Natural killer cell (primary cell): ENCODE data around the gene ATP8B2. TPM values are rescaled to one million over a fixed set of nuclear protein-coding genes. Genes with fewer than 3 reads are reported as not detected.

Experiments used
- ATAC-seq, 3 donors: fragments of 150-1000 bp in 2 of 3; fragments of 200-7000 bp in 1 of 3; cut with Tn5 transposase; 1 replicate in 1 of 3; 2 replicates in 2 of 3; pipeline ENCODE4 v1.10.0; 2021; ENCODE audit warnings: mild to moderate bottlenecking in 2 of 3, moderate library complexity in 2 of 3
- DNase-seq, 2 donors: peaks; one replicate each; pipeline versions ENCODE4 v3.0.0 to v3.0.0-alpha.2; 2013 to 2021; ENCODE audit warnings: mixed read lengths in 1 of 2
- H3K27ac ChIP-seq: one replicate; pipeline ENCODE4 v1.5.1; 2013; ENCODE audit warnings: mild to moderate bottlenecking, low read length
- H3K27me3 ChIP-seq: one replicate; pipeline ENCODE4 v1.6.1; 2013; ENCODE audit warnings: low read length; ENCODE audit not compliant: control insufficient read depth, insufficient read depth
- H3K36me3 ChIP-seq: one replicate; pipeline ENCODE4 v1.6.1; 2013; ENCODE audit warnings: low read length; ENCODE audit not compliant: control insufficient read depth, insufficient read depth
- H3K4me1 ChIP-seq: one replicate; pipeline ENCODE4 v1.6.1; 2013; ENCODE audit warnings: low read length; ENCODE audit not compliant: control insufficient read depth, insufficient read depth
- H3K4me3 ChIP-seq: one replicate; pipeline ENCODE4 v1.5.1; 2013; ENCODE audit warnings: low read length
- H3K9me3 ChIP-seq: one replicate; pipeline ENCODE4 v1.6.1; 2013; ENCODE audit warnings: low read length; ENCODE audit not compliant: control insufficient read depth, insufficient read depth
- H3K27ac Mint-ChIP-seq, 2 donors: one replicate each; pipeline ENCODE4 v1.8.0; 2022; ENCODE audit warnings: mild to moderate bottlenecking in 2 of 2, mixed read lengths in 2 of 2, moderate library complexity in 1 of 2
- H3K27me3 Mint-ChIP-seq, 2 donors: one replicate each; pipeline ENCODE4 v1.8.0; 2022; ENCODE audit warnings: low read depth in 2 of 2, mixed read lengths in 2 of 2
- H3K36me3 Mint-ChIP-seq: one replicate; pipeline ENCODE4 v1.8.0; 2022; ENCODE audit warnings: mixed read lengths
- H3K4me1 Mint-ChIP-seq, 2 donors: one replicate each; pipeline ENCODE4 v1.8.0; 2022; ENCODE audit warnings: mixed read lengths in 2 of 2
- H3K4me3 Mint-ChIP-seq: one replicate; pipeline ENCODE4 v1.8.0; 2022; ENCODE audit warnings: mild to moderate bottlenecking, moderate library complexity, mixed read lengths
- H3K9me3 Mint-ChIP-seq, 2 donors: one replicate each; pipeline ENCODE4 v1.8.0; 2022; ENCODE audit warnings: mixed read lengths in 2 of 2
- CTCF ChIP-seq: fragments of 200-600 bp; IDR thresholded peaks from one replicate; pipeline ENCODE4 v1.8.0; 2022; ENCODE audit warnings: antibody characterized with exemption
- WGBS: methylation state at CpG from one replicate; pipeline ENCODE4 v1.1.7; 2013; ENCODE audit warnings: missing lambda C conversion rate; ENCODE audit not compliant: insufficient coverage; 5-methylcytosine and 5-hydroxymethylcytosine counted together
- intact Hi-C: fragments of 100-400 bp; cut with micrococcal nuclease; formaldehyde crosslinking; loops from one replicate; pipeline ENCODE4 v1.14.2; 2022
- total RNA-seq, 4 donors: library from RNA; stranded (reverse); fragments of 120-200 nt in 1 of 4; gene quantifications; one replicate each; pipeline versions ENCODE4 v1.2.3 to v1.2.4, GENCODE V29; 2013 to 2022

ATP8B2 gene
- total RNA-seq, 3 donors from 2014 or later (not counting 1 experiment from before 2014, with no cell fraction given) = 47.8 to 67.5 (median 59.3) TPM

GRCh38 chr1:154386643-154387352 is 61.5 kb downstream of the ATP8B2 start:
- peak overlapping the region in 1 of 2 donors; percentile 69 for H3K27ac Mint-ChIP-seq
- peaks cover 12 to 15% of the 10 kb centered on the region in 2 donors for H3K4me1 Mint-ChIP-seq
- peak in 1 of 2 donors; percentile 86 for DNase-seq
- H3K4me3 Mint-ChIP-seq = peak overlapping the region; percentile 45
- Histone ChIP-seq H3K27ac (peak overlapping the region; percentile 58), H3K36me3 (no peaks in the 10 kb centered on the region), H3K4me3 (no peak overlapping the region), H3K4me1 (peaks cover 18% of the 10 kb centered on the region), H3K9me3 (no peaks in the 10 kb centered on the region), H3K27me3 (no peaks in the 10 kb centered on the region)
- peaks cover 0 to 4% of the 10 kb centered on the region in 2 donors for H3K27me3 Mint-ChIP-seq
- WGBS = 74% methylated on average over 11 of the region's 11 CpGs
- ATAC-seq = peak; percentile 59 to 90 (median 67)
- no peaks in the 10 kb centered on the region for H3K9me3 Mint-ChIP-seq
- H3K36me3 Mint-ChIP-seq = no peaks in the 10 kb centered on the region
- TF ChIP-seq CTCF = no peak
- intact Hi-C loops = no loop called here

DNA sequence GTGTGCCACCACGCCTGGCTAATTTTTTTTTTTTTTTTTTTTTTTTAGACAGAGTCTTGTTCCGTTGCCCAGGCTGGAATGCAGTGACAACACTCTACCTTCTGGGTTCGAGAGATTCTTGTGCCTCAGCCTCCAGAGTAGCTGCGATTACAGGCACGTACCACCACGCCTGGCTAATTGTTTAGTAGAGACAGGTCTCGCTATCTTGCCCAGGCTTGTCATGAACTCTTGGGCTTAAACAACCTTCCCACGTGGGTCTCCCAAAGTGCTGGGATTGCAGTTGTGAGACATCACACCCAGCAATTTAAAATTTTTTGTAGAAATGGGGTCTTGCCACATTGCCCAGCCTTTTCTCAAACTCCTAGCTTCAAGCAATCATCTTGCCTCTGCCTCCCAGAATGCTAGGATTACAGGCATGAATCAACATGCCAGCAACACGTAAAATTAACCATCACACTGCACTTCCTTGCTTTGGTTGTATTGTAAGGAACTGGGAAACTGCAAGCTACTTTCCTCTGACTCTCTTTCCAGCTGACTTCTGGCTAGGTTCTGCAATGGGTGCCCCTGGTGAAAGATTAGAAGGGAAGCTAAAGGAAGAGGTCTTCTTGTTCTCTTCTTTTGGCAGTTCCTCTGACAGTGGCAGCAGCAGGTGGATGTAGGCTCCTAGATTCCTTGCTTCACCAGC is 65.9 kb downstream of the ATP8B2 start:
- H3K36me3 Mint-ChIP-seq = no peaks in the 10 kb centered on the region
- Histone ChIP-seq H3K27me3 (no peaks in the 10 kb centered on the region), H3K27ac (no peak overlapping the region), H3K36me3 (no peaks in the 10 kb centered on the region), H3K9me3 (no peaks in the 10 kb centered on the region), H3K4me1 (peaks cover 5% of the 10 kb centered on the region), H3K4me3 (no peak overlapping the region)
- no peaks in the 10 kb centered on the region for H3K9me3 Mint-ChIP-seq
- 86% methylated on average over 8 of the region's 9 CpGs for WGBS
- intact Hi-C loops = no loop called here
- ATAC-seq (no peak), DNase-seq (no peak)
- peaks cover 0 to 5% of the 10 kb centered on the region in 2 donors for H3K4me1 Mint-ChIP-seq
- no peak for TF ChIP-seq CTCF
- H3K27me3 Mint-ChIP-seq = peaks cover 0 to 7% of the 10 kb centered on the region in 2 donors
- H3K4me3 Mint-ChIP-seq = no peak overlapping the region
- H3K27ac Mint-ChIP-seq = no peak overlapping the region

DNA sequence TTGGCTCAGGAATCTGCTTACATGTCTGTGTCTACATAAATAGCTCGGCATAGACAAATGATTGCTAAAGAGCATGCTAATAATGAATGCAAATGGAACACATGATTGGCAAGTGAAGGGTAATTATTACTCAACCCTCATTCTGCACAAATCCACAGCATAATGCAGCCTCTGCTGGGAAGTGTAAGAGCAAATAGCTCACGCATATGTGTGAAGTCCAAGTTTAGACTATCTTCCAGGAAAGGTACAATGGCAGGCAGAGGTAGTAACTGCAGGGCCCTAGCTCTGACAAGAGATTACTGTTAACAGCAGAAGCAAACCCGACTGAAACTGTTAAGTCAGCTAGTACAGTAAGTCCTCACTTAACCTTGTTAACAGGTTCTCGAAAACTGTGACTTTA is 72.8 kb downstream of the ATP8B2 start:
- ATAC-seq (no peak), DNase-seq (no peak)
- Mint-ChIP-seq H3K9me3 (no peaks in the 10 kb centered on the region), H3K27me3 (peaks cover 13 to 15% of the 10 kb centered on the region in 2 donors), H3K4me3 (no peak overlapping the region), H3K36me3 (no peaks in the 10 kb centered on the region), H3K27ac (no peak overlapping the region), H3K4me1 (peaks cover 9 to 10% of the 10 kb centered on the region in 2 donors)
- H3K36me3 ChIP-seq = no peaks in the 10 kb centered on the region
- TF ChIP-seq CTCF = no peak
- H3K4me3 ChIP-seq = no peak overlapping the region
- H3K27me3 ChIP-seq = peaks cover 4% of the 10 kb centered on the region
- H3K9me3 ChIP-seq = no peaks in the 10 kb centered on the region
- intact Hi-C loops = no loop called here
- H3K4me1 ChIP-seq = peaks cover 21% of the 10 kb centered on the region
- 89% methylated on average over 4 of the region's 4 CpGs for WGBS
- no peak overlapping the region for H3K27ac ChIP-seq
